ENCODE measurements around the gene PTH1R.

DNA sequence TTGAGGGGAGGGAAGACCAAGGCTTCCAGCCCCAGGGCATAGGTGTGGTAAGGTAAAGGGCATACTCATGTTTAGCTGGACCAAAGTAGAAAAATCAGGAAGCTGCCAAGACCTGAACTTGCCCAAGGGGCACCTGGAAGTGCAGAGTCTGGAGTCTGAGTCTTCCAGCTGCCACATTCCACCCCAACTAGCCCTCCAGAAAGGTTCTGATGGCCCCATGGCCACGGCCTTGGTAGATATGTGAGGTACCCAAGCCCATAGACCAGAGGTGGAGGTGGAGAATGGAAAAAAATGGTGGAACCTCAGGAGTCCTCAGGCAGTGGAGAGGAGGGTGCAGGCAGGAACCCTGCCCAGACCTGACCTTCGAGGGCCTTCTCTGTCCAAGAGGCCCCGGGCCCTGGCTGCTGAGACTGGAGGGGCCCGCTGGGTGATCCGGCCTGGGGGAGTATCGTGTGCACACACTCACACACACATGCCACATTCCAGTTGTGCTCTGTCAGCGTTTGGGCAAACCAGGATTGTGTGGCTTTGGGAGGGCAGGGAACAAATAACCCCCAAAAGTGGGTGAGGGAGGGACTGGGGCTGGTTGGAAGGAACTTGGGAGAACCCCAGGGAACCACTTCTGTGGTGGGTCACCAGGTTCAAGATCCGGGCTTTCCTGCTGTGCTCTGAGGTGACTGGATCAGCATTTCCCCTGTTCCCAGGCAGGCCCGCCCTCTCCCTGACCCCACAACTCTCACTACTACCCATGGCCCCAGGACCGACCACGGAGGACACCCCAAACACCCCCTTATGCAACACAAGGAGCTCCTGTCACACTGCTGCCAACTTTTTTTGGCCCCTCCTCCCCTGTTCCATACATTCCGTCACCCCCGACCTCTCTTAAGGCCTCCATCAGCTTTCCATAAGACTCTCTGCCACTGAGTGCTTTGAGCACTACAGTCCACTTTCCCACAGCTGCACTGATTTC lies 25.9 kb upstream of the PTH1R start:
- TF ChIP-seq, protein P1, sequence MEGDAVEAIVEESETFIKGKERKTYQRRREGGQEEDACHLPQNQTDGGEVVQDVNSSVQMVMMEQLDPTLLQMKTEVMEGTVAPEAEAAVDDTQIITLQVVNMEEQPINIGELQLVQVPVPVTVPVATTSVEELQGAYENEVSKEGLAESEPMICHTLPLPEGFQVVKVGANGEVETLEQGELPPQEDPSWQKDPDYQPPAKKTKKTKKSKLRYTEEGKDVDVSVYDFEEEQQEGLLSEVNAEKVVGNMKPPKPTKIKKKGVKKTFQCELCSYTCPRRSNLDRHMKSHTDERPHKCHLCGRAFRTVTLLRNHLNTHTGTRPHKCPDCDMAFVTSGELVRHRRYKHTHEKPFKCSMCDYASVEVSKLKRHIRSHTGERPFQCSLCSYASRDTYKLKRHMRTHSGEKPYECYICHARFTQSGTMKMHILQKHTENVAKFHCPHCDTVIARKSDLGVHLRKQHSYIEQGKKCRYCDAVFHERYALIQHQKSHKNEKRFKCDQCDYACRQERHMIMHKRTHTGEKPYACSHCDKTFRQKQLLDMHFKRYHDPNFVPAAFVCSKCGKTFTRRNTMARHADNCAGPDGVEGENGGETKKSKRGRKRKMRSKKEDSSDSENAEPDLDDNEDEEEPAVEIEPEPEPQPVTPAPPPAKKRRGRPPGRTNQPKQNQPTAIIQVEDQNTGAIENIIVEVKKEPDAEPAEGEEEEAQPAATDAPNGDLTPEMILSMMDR (IDR thresholded peaks at IDR 0.05): no peak
- no peak for TF ChIP-seq POLR2A (IDR thresholded peaks at IDR 0.05)

Data from heart left ventricle (tissue), 13 donors.